ENCODE results near the gene HDAC3.

Gene HDAC3

GRCh38 chr5:141598391-141599345 lies 38.0 kb downstream of the HDAC3 start:
- DNase-seq, result no peak

- DNase-seq, result no peak
Observed at GRCh38 chr5:141597814-141598213, 38.8 kb downstream of the HDAC3 start.

GRCh38 chr5:141597394-141597793 lies 39.3 kb downstream of the HDAC3 start:
- DNase-seq, result no peak

- DNase-seq, result no peak
Observed at GRCh38 chr5:141596867-141597266, 39.8 kb downstream of the HDAC3 start.

GRCh38 chr5:141590127-141590526 lies 46.5 kb downstream of the HDAC3 start:
- DNase-seq, result no peak

GRCh38 chr5:141586246-141586645 lies 50.4 kb downstream of the HDAC3 start:
- no peak for DNase-seq

GRCh38 chr5:141585594-141585993 lies 51.1 kb downstream of the HDAC3 start:
- DNase-seq, result no peak

- no peak for DNase-seq
Observed at GRCh38 chr5:141574122-141574510, 62.5 kb downstream of the HDAC3 start.

GRCh38 chr5:141573489-141574121 lies 63.0 kb downstream of the HDAC3 start:
- DNase-seq, result no peak

Measured in activated CD4-positive, alpha-beta T cell treated with anti-CD3 and anti-CD28 coated beads for 1 hour (primary cell).